ENCODE data around the gene MGAT2. TPM values are rescaled to one million over a fixed set of nuclear protein-coding genes. Genes with fewer than 3 reads are reported as not detected.
"Not testable (repeated sequence)": the region's sequence is repeated elsewhere in the genome, so short reads cannot be mapped to it uniquely, and the experiment has no call there.

The MGAT2 gene
- total RNA-seq, 2 donors from 2014 or later, result 34.7 to 69.0 TPM

DNA sequence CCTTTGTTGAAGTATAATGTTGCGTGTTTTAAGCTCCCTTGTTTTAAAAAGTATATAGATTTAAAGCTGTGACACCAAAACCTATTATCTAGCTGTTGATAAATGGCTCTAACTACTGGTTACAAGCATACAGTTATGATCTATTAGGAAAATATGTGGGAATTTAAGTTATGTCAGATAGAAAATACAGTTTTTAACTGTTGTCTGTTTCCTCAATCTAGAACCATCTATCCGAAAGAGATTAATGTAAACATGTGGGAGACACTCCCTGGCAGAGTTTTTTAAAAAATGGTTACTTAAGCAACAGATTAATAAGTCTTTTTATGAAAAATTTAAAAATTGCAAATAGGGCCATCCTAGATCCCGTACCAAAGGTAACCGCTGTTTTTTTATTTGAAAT, 8.3 kb upstream of the MGAT2 start:
- no peak for DNase-seq (ENCODE audit: low spot score)
- Histone ChIP-seq H3K4me1 (replicated peaks) (no peaks in the 10 kb centered on the region), H3K27ac (no peak overlapping the region), H3K36me3 (no peaks in the 10 kb centered on the region), H3K4me3 (no peak overlapping the region), H3K27me3 (replicated peaks; ENCODE audit: insufficient read depth) (no peaks in the 10 kb centered on the region), H3K9me3 (no peaks in the 10 kb centered on the region)
- 91% methylated on average over 4 of the region's 4 CpGs for WGBS
- TF ChIP-seq CTCF (IDR thresholded peaks at IDR 0.05), result no peak
- no peak for TF ChIP-seq POLR2AphosphoS5 (IDR thresholded peaks at IDR 0.05)
- TF ChIP-seq POLR2A (IDR thresholded peaks at IDR 0.05), result no peak
- intact Hi-C loops (cut with DNase I), result no loop called here

DNA sequence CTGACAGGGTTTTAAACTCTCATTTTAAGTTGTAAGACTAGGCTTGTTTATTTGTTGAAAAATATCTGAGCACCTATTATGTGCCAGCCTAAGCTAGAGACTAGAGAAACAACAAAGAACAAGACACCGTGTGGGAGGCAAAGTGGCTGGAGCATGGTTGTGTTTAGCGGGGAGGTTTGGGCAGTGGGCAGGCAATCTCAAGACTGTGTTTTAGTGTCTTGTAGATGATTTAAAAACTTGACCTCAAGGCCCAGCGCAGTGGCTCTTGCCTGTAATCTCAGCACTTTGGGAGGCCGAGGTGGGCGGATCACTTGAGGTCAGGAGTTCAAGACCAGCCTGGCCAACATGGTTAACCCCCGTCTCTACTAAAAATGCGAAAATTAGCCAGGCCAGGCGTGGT, 7.9 kb upstream of the MGAT2 start:
- H3K27ac ChIP-seq, result no peak overlapping the region
- TF ChIP-seq POLR2AphosphoS5 (IDR thresholded peaks at IDR 0.05) (no peak), POLR2A (IDR thresholded peaks at IDR 0.05) (no peak), CTCF (IDR thresholded peaks at IDR 0.05) (no peak)
- whole genome bisulfite sequencing, result 94% methylated on average over 8 of the region's 8 CpGs
- H3K4me1 ChIP-seq (replicated peaks), result no peaks in the 10 kb centered on the region
- intact Hi-C loops (cut with DNase I), result no loop called here
- no peaks in the 10 kb centered on the region for H3K9me3 ChIP-seq
- H3K36me3 ChIP-seq, result no peaks in the 10 kb centered on the region
- H3K27me3 ChIP-seq (replicated peaks; ENCODE audit: insufficient read depth), result no peaks in the 10 kb centered on the region
- DNase-seq (ENCODE audit: low spot score), result no peak
- no peak overlapping the region for H3K4me3 ChIP-seq

DNA sequence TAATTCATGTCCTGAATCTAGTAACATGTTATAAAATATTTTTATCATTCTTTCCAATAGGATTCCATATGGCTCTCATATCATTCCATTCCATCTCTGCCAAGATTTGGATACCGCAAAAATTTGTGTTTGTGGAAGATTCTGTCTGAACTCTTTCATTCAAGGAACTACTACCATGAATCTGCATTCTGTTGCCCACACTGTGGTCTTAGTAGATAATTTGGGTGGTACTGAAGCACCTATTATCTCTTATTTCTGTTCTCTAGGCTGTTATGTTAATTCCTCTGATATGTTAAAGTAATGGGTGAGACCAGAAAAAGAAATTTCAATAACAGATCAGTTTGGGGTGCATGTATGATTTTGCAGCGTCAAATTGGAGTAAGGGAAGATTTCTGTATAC, 6.4 kb upstream of the MGAT2 start:
- intact Hi-C loops (cut with DNase I), result no loop called here
- TF ChIP-seq POLR2A (IDR thresholded peaks at IDR 0.05), result no peak
- no peak for TF ChIP-seq POLR2AphosphoS5 (IDR thresholded peaks at IDR 0.05)
- no peak for TF ChIP-seq CTCF (IDR thresholded peaks at IDR 0.05)
- no peak overlapping the region for H3K27ac ChIP-seq

DNA sequence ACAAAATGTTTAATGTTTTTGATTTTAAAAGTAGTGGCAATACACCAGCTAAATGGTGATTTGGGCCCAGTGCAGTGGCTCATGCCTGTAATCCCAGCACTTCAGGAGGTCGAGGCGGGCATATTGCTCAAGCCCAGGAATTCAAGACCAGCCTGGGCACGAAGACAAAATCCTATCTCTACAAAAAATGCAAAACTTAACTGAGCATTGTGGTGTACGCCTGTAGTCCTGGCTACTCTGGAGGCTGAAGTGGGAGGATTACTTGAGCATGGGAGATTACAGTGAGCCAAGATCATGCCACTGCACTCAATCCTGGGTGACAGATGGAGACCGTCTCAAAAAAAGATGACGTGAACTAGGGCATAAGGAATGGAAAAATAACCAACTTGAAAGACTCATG, 4.8 kb upstream of the MGAT2 start:
- H3K4me3 ChIP-seq, result no peak overlapping the region
- no peak overlapping the region for H3K27ac ChIP-seq
- no peaks in the 10 kb centered on the region for H3K36me3 ChIP-seq
- intact Hi-C loops (cut with DNase I), result no loop called here
- TF ChIP-seq POLR2AphosphoS5 (IDR thresholded peaks at IDR 0.05) (no peak), POLR2A (IDR thresholded peaks at IDR 0.05) (no peak), CTCF (IDR thresholded peaks at IDR 0.05) (no peak)
- no peaks in the 10 kb centered on the region for H3K27me3 ChIP-seq (replicated peaks; ENCODE audit: insufficient read depth)
- H3K4me1 ChIP-seq (replicated peaks), result no peaks in the 10 kb centered on the region
- H3K9me3 ChIP-seq, result no peaks in the 10 kb centered on the region
- DNase-seq (ENCODE audit: low spot score), result no peak
- WGBS, result 86% methylated on average over 6 of the region's 6 CpGs

More for the DNA sequence above, 6.4 kb upstream of the MGAT2 start:
- no peaks in the 10 kb centered on the region for H3K27me3 ChIP-seq (replicated peaks; ENCODE audit: insufficient read depth)
- no peak for DNase-seq (ENCODE audit: low spot score)
- H3K36me3 ChIP-seq, result no peaks in the 10 kb centered on the region
- 87% methylated on average over 2 of the region's 2 CpGs for WGBS
- H3K4me1 ChIP-seq (replicated peaks), result no peaks in the 10 kb centered on the region
- H3K4me3 ChIP-seq, result no peak overlapping the region
- H3K9me3 ChIP-seq, result no peaks in the 10 kb centered on the region

GRCh38 chr14:49617852-49618519, 2.6 kb upstream of the MGAT2 start:
- WGBS, result 82% methylated on average over 6 of the region's 6 CpGs
- no peaks in the 10 kb centered on the region for H3K4me1 ChIP-seq (replicated peaks)
- no peaks in the 10 kb centered on the region for H3K36me3 ChIP-seq
- intact Hi-C loops (cut with DNase I), result no loop called here
- no peak for DNase-seq (ENCODE audit: low spot score)
- H3K27ac ChIP-seq, result no peak overlapping the region
- TF ChIP-seq POLR2AphosphoS5 (IDR thresholded peaks at IDR 0.05), result no peak
- no peak for TF ChIP-seq POLR2A (IDR thresholded peaks at IDR 0.05)
- no peak for TF ChIP-seq CTCF (IDR thresholded peaks at IDR 0.05)
- H3K4me3 ChIP-seq, result no peak overlapping the region
- H3K9me3 ChIP-seq, result no peaks in the 10 kb centered on the region
- H3K27me3 ChIP-seq (replicated peaks; ENCODE audit: insufficient read depth), result no peaks in the 10 kb centered on the region

DNA sequence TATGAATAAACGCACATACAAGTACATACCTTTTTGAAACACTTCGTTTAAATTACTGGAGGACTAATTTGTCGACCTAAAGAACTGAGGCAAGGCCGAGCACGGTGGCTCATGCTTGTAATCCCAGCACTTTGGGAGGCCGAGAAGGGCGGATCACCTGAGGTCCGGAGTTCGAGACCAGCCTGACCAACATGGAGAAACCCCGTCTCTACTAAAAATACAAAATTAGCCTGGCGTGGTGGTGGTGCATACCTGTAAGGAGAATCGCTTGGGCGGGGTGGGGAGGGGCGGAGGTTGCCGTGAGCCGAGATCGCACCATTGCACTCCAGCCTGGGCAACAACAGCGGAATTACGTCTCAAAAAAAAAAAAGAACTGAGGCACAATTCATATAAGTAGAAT, 1.3 kb upstream of the MGAT2 start:
- WGBS, result 63% methylated on average over 19 of the region's 19 CpGs
- H3K4me3 ChIP-seq, result peak overlapping the region; percentile 94 to 95

More for the DNA sequence above, 1.3 kb upstream of the MGAT2 start:
- H3K27me3 ChIP-seq (replicated peaks; ENCODE audit: insufficient read depth); H3K9me3 ChIP-seq; H3K27ac ChIP-seq; DNase-seq (ENCODE audit: low spot score); H3K4me1 ChIP-seq (replicated peaks); intact Hi-C loops (cut with DNase I); H3K36me3 ChIP-seq: not testable (repeated sequence)

Data from prostate gland (tissue), 2 donors.